GM18858 (cell line): ENCODE results near the gene DPYSL3.

Source experiments
- ATAC-seq: cut with Tn5 transposase; IDR thresholded peaks from one replicate; pipeline ENCODE4 v1.9.1; 2021; ENCODE audit not compliant: unreplicated experiment

Gene DPYSL3

GRCh38 chr5:147406636-147407035 is 103.2 kb downstream of the DPYSL3 start:
- no peak for ATAC-seq

DNA sequence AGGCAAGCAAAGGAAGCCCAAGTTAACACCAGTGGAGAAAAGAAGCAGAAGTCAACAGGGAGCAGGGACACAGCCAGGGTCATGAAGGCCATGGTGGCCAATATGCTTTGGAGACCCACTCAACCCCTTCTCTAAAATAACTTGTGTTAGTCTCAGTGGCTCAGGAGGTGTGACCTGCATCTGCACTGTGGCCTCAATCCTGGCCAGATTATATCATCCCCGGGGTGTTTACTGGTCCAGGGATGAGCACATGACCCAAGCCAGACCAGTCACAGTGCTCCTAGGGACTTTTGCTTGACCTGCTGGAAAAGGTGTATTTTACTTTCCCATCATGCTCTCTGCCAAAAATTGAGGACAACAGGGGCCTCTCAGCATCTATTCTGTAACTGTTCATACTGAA is 105.2 kb downstream of the DPYSL3 start:
- ATAC-seq: peak; percentile 9

DNA sequence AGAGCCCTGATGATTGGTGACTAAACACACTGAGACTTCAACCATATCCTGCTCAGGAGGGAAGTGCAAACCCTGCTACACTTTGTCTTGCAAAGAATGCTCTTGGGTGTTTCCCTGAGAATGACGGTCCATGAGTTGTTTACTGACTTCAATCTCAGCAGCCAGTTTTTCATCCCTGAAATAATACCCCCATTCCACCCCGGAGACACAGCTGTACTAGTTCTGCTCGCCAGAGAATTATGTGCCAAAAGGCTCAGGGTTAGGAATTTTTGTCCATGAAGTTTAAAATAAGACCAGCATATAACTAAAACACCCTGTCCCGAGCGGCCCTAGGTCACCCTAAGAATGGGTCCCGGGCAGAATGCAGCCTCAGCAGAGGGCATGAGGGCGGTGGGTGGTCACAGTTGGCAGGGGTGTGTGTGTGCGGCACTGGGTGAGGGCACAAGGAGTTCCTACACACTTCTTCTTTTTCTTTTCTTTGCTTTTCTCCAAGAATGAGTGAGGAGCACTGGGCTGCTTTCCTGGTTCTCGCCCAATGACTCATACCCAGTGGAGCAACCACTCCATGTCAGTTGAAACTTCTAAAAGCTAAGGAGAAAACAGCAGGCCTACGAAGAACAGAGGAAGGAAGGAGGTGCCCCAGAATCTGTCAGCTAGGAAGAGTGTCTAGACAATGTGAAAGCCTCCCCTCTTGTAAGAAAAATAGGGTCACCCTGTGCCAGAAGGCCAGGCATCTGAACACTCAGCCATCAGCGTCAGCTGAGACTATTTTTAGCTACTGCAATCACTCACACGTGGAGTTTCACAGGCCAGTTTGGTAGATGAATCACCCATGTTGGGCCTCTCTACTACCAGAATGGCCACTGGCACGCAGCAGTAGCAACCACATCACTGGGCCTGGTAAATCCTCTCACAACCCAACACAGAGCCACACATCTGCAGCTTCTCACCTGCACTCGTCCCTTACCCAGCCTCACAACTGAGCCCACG is 105.9 kb downstream of the DPYSL3 start:
- peak; percentile 95 for ATAC-seq

DNA sequence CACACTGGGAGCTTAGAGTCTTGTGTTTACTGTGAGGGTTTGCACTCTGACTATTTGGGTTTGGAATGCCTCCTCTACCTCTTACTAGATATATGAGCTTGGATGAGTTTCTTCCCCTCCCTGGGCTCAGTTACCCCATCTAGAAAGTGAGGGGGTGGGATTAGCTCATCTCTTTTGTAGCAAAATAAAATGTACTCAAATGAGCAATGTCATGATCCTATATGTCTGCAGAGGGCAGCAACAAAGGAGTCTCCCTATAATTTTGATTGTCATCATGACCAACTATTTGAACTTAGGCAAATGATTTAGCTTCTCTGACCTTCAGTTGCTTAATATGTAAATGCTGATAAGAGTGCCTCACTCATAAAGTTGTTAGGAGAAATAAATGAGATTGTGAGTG is 109.0 kb downstream of the DPYSL3 start:
- no peak for ATAC-seq

- ATAC-seq: no peak
These were observed 109.6 kb downstream of the DPYSL3 start for GRCh38 chr5:147400126-147400809.

DNA sequence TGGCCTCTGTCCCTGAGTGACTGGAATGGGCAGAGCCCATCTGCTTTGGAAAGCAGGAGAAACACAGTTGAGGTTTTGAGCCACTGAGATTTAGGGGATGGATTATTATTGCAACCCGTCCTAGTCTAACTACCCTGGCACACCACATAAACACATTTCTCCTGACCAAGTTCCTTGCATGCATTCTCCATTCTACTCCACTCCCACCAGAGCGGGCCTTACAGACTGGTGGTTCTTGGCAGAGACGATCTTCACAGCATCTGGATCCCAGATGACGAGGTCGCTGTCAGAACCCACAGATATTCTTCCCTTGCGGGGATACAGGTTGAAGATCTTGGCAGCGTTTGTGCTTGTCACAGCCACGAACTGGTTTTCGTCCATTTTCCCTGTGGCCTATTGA is 111.0 kb downstream of the DPYSL3 start:
- no peak for ATAC-seq

DNA sequence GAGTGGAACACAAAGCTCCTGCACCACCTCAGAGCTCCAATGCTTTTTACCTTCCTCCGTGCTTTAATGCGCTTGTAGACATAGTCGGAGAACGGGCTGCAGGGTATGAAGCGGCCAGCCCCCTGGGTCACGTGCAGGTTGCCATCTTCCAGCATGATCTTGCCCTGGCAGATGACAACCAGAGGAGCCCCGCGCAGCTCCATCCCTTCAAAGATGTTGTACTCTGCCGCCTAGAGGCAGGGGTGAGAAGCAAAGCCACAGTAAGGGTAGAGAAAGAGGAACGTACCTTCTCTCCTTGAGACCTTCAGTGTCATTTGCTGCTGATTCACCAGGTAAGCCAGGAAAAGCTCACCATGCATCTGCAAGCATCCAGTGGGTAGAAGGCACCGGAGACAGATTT is 112.3 kb downstream of the DPYSL3 start:
- ATAC-seq: no peak

- no peak for ATAC-seq
These were observed 113.6 kb downstream of the DPYSL3 start for GRCh38 chr5:147396070-147396823.

DNA sequence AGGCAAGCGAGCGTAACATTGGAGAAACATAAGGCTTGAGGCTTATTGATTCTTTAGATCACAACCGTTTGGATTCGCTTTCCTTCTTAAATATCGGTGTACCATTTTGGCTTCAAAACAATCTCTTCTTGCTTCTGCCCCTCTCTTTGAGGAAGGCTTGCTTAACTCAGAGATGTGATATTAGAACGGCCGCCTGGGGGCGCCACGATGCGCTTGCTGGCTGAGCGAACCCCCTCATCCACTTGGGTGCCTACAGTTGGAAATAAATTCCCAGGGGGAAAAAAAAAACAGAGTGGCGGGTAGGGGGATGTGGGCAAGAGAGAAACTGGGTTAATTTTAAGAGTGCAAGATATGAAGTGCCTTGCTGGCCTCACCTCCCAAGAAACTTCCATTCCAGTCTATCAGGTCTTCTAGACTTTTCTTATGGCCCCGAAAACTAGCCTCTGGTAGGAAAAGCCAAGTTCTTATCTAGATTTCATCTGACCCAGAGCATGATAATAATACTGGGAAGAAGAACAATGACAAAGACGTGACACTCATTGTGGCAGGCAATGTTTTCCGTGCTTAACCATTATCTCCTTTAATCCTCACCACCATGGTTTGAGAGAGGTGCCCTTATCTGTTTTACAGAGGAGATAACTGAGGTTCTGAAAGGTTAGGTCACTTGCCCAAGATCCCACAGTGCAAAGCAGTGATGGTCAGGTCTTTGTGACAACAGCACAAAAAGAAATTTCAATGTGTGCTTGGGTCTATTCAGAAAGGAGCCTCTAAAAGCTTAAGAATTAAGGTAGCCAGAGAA is 115.8 kb downstream of the DPYSL3 start:
- no peak for ATAC-seq

DNA sequence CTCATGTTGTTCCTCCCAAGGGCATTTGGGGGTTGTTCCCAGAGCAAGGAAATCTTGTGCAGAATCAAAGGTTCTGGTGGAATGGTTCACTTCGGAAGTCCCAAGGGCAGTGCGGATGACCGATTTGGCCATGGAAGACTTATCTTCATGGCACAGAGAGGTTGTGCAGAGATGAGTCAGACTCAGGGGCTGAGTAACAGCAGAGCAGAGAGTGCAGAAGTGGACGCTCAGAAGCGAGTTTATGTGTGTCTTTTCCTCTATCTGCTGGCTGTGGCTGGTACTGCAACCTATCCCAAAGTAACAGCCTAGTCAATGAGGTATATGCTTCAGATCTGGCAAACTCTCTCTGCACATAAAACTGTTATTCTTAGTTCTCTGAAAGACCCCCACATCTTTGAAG is 118.1 kb downstream of the DPYSL3 start:
- peak; percentile 89 for ATAC-seq

DNA sequence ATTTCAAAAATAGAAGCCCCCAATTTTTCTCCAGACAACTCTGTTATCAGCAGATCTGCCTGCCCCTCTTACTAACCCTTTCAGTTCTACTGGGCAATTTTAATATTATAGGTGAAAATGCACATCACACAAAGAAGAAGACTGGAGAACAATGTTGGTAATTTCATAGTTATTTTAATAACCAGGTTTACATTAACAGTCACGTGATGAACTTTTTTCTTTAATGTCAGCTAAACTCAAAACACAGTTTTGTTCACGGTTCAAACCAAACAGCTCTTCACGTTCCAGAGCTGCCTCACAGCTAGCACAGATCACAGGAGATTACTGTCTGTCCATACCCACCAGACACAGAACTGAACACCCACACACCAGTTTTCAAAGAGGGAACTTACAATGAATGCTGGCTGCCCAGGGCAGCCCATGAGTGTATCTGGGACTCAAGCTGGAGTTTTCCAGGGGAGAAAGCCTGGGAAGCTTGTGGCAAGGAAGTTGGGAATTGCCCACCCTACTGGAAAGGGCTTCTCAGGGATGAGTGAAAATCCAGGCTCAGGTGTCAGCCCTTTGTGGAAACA is 119.1 kb downstream of the DPYSL3 start:
- no peak for ATAC-seq

- ATAC-seq: no peak
These were observed 121.4 kb downstream of the DPYSL3 start for GRCh38 chr5:147388184-147389108.

- ATAC-seq: no peak
These were observed 122.8 kb downstream of the DPYSL3 start for GRCh38 chr5:147387109-147387508.

- ATAC-seq: no peak
These were observed 125.3 kb downstream of the DPYSL3 start for GRCh38 chr5:147384346-147385193.

- no peak for ATAC-seq
These were observed 127.1 kb downstream of the DPYSL3 start for GRCh38 chr5:147382776-147383175.

GRCh38 chr5:147381555-147381954 is 128.3 kb downstream of the DPYSL3 start:
- no peak for ATAC-seq

GRCh38 chr5:147377682-147378081 is 132.2 kb downstream of the DPYSL3 start:
- ATAC-seq: no peak

- no peak for ATAC-seq
These were observed 134.7 kb downstream of the DPYSL3 start for GRCh38 chr5:147375151-147375550.
